Measurements from ENCODE around the gene CUEDC2.
A peak's percentile ranks its signal among the peaks of the same experiment; 100 is the strongest.

CUEDC2 gene

GRCh38 chr10:102401735-102402511, 30.5 kb downstream of the CUEDC2 start:
- no peak for TF ChIP-seq CTCF (IDR thresholded peaks at IDR 0.05; ENCODE audit: low read depth, low read length)
- no peak for DNase-seq (ENCODE audit: extremely low read depth, low read depth)

- TF ChIP-seq CTCF (IDR thresholded peaks at IDR 0.05; ENCODE audit: low read depth, low read length) = no peak
- no peak for DNase-seq (ENCODE audit: extremely low read depth, low read depth)
Observed at GRCh38 chr10:102401342-102401654, 31.1 kb downstream of the CUEDC2 start.

GRCh38 chr10:102400598-102401341, 31.6 kb downstream of the CUEDC2 start:
- DNase-seq (ENCODE audit: extremely low read depth, low read depth) = no peak
- no peak for TF ChIP-seq CTCF (IDR thresholded peaks at IDR 0.05; ENCODE audit: low read depth, low read length)

GRCh38 chr10:102400076-102400475, 32.3 kb downstream of the CUEDC2 start:
- no peak for TF ChIP-seq CTCF (IDR thresholded peaks at IDR 0.05; ENCODE audit: low read depth, low read length)
- DNase-seq (ENCODE audit: extremely low read depth, low read depth) = no peak

GRCh38 chr10:102399217-102400021, 33.0 kb downstream of the CUEDC2 start:
- peak; percentile 77 for TF ChIP-seq CTCF (IDR thresholded peaks at IDR 0.05; ENCODE audit: low read depth, low read length)
- DNase-seq (ENCODE audit: extremely low read depth, low read depth) = peak; percentile 64

DNA sequence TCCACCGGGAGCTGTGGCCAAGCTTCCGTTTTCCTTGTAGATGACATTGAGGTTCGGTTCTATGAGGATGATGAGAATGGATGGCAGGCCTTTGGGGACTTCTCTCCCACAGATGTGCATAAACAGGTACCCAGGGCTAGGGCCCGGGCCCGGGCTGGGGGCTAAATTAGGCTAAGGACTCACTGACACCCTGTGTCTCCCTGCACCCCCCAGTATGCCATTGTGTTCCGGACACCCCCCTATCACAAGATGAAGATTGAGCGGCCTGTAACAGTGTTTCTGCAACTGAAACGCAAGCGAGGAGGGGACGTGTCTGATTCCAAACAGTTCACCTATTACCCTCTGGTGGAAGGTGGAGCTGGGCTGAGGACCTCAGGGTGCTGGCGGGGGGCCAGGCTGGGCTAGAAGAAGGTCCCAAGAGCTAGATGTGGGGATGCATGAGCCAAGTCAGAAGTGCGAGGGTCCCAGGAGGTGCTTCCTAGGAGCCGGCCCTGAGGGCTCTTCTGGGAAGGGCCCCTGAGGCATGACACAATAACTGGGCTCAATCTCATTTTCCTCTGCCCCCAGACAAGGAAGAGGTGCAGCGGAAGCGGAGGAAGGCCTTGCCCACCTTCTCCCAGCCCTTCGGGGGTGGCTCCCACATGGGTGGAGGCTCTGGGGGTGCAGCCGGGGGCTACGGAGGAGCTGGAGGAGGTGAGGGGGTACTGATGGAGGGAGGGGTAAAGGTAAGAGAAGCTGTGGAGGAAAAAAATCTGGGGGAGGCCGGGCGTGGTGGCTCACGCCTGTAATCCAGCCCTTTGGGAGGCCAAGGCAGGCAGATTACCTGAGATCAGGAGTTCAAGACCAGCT, 34.0 kb downstream of the CUEDC2 start:
- TF ChIP-seq CTCF (IDR thresholded peaks at IDR 0.05; ENCODE audit: low read depth, low read length) = no peak
- no peak for DNase-seq (ENCODE audit: extremely low read depth, low read depth)

All from AG09319 (cell line).